GM12892 (cell line): ENCODE data around the gene DNAH2.

Experiments used
- POLR2A ChIP-seq: IDR thresholded peaks from 2 replicates; pipeline ENCODE4 v1.6.1; 2011; ENCODE audit warnings: low read depth, low read length, control low read depth
- POLR2AphosphoS5 ChIP-seq: IDR thresholded peaks from 2 replicates; pipeline ENCODE4 v1.6.1; 2011; ENCODE audit warnings: low read depth, low read length, control low read depth
- TAF1 ChIP-seq: IDR thresholded peaks from 2 replicates; pipeline ENCODE4 v1.6.1; 2011; ENCODE audit warnings: low read depth, mild to moderate bottlenecking, control low read depth, low read length, borderline replicate concordance

DNA sequence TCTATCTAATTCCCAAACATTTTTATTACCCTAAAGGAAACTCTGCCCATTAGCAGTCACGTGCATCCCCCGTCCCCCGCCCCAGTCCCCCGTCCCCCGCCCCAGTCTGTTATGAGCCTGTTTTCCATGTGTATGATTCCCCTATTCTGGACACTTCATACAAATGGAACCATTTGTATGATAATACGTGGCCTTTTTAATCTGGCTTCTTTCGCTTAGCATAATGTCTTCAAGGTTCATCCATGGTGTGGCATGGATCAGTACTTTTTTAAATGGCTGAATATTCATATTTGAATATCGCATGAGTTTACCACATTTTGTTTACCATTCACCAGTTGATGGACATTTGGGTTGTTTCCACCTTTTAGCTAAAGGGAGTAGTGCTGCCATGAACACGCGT lies 49.5 kb downstream of the DNAH2 start:
- TF ChIP-seq POLR2A (no peak), POLR2AphosphoS5 (no peak), TAF1 (no peak)
